Endothelial cell of umbilical vein (primary cell): ENCODE results near the gene TEX11. TPM values are rescaled to one million over a fixed set of nuclear protein-coding genes. Genes with fewer than 3 reads are reported as not detected.
A peak's percentile ranks its signal among the peaks of the same experiment; 100 is the strongest.

ENCODE experiments used
- BruUV-seq: library from RNA; stranded (reverse); fragments of 400-500 nt; replicated peaks from 2 replicates; lab custom pipeline; 2021; lab: Mats Ljungman, UMichigan
- CTCF ChIA-PET: fragments of 300-600, 350-600 bp; sonication (Branson Sonifier 250); formaldehyde crosslinking; loops from one replicate; lab custom pipeline; 2021; ENCODE audit warnings: antibody characterized with exemption, inconsistent platforms; lab: Charles Lee
- POLR2A ChIA-PET: fragments of 300-600, 350-600 bp; sonication (Branson Sonifier 250); formaldehyde crosslinking; loops from one replicate; lab custom pipeline; 2021; ENCODE audit warnings: antibody characterized with exemption, inconsistent platforms; lab: Charles Lee
- DNase-seq: peaks from one replicate; pipeline ENCODE4 v3.0.0-alpha.2; 2011; ENCODE audit warnings: low read depth, low spot score
- FAIRE-seq: peaks from 2 replicates; lab custom pipeline; 2011; peaks lifted over from hg19 to GRCh38; lab: Jason Lieb, UNC
- H2AFZ ChIP-seq: 2 replicates; pipeline ENCODE4 v1.6.0; 2012; ENCODE audit warnings: low read depth, low read length, control low read depth, inconsistent platforms
- H3K27ac ChIP-seq: 2 replicates; pipeline ENCODE4 v1.5.1; 2011; ENCODE audit warnings: low read depth, mild to moderate bottlenecking, control low read depth, low read length, moderate library complexity; ENCODE audit not compliant: insufficient read depth
- H3K27me3 ChIP-seq, 2 experiments: 2 replicates each; pipeline versions ENCODE4 v1.6.0 to v1.6.1; 2011; ENCODE audit warnings: low read length in 2 of 2, mixed read lengths in 1 of 2; ENCODE audit not compliant: control insufficient read depth in 2 of 2, insufficient read depth in 2 of 2
- H3K36me3 ChIP-seq, 2 experiments: 2 replicates in 1 of 2; 3 replicates in 1 of 2; pipeline ENCODE4 v1.5.1; 2011; ENCODE audit warnings: low read length in 2 of 2, mild to moderate bottlenecking in 1 of 2, moderate library complexity in 1 of 2; ENCODE audit not compliant: control insufficient read depth in 2 of 2, insufficient read depth in 2 of 2; ENCODE audit errors: extremely low read depth in 1 of 2
- H3K4me1 ChIP-seq: 3 replicates; pipeline ENCODE4 v1.5.1; 2011; ENCODE audit warnings: mild to moderate bottlenecking, low read length; ENCODE audit not compliant: control insufficient read depth, insufficient read depth; ENCODE audit errors: extremely low read depth
- H3K4me2 ChIP-seq: 2 replicates; pipeline ENCODE4 v1.6.1; 2011; ENCODE audit warnings: low read length, control low read depth, mixed read lengths; ENCODE audit not compliant: insufficient read depth
- H3K4me3 ChIP-seq, 3 experiments: fragments of 200-600 bp in 1 of 3; sonication (generic), shearing (Covaris generic) in 1 of 3; replicated peaks in 1 of 3; 2 replicates each; pipeline ENCODE4 v1.5.1; 2011 to 2016; ENCODE audit warnings: control low read depth in 3 of 3, low read length in 3 of 3, mild to moderate bottlenecking in 2 of 3, inconsistent platforms in 1 of 3, low read depth in 1 of 3, moderate library complexity in 1 of 3; ENCODE audit not compliant: insufficient read depth in 1 of 3
- H3K79me2 ChIP-seq: 2 replicates; pipeline ENCODE4 v1.6.0; 2012; ENCODE audit warnings: low read length, inconsistent platforms; ENCODE audit not compliant: control insufficient read depth, insufficient read depth
- H3K9ac ChIP-seq: replicated peaks from 2 replicates; pipeline ENCODE3; 2011; ENCODE audit warnings: low read length, control low read depth; ENCODE audit not compliant: insufficient read depth; ENCODE audit errors: extremely low read depth
- H3K9me1 ChIP-seq: replicated peaks from 3 replicates; pipeline ENCODE4 v1.6.0; 2011; ENCODE audit warnings: mild to moderate bottlenecking, low read length; ENCODE audit not compliant: control insufficient read depth, insufficient read depth; ENCODE audit errors: extremely low read depth
- H3K9me3 ChIP-seq: replicated peaks from 2 replicates; pipeline ENCODE4 v1.5.1; 2012; ENCODE audit warnings: low read length, inconsistent platforms; ENCODE audit not compliant: control insufficient read depth, insufficient read depth
- H4K20me1 ChIP-seq: replicated peaks from 2 replicates; pipeline ENCODE3; 2011; ENCODE audit warnings: mild to moderate bottlenecking, low read length; ENCODE audit not compliant: control insufficient read depth, insufficient read depth; ENCODE audit errors: extremely low read depth
- CTCF ChIP-seq, 2 donors: IDR thresholded peaks; 1 replicate in 1 of 2; 2 replicates in 1 of 2; pipeline ENCODE4 v1.5.1; 2011; ENCODE audit warnings: low read length in 2 of 2, mild to moderate bottlenecking in 2 of 2, moderate library complexity in 2 of 2, control low read depth in 1 of 2, inconsistent platforms in 1 of 2, low read depth in 1 of 2; ENCODE audit not compliant: insufficient read depth in 1 of 2; ENCODE audit errors: extremely low read depth in 1 of 2
- EZH2 ChIP-seq: IDR thresholded peaks from 2 replicates; pipeline ENCODE4 v1.6.1; 2012; ENCODE audit warnings: borderline replicate concordance, low read depth, mild to moderate bottlenecking, moderate library complexity, low read length, inconsistent platforms; ENCODE audit not compliant: severe bottlenecking
- FOS ChIP-seq: IDR thresholded peaks from 2 replicates; pipeline ENCODE4 v1.6.1; 2011; ENCODE audit warnings: mild to moderate bottlenecking, low read length, moderate library complexity, borderline replicate concordance; ENCODE audit not compliant: insufficient read depth
- GATA2 ChIP-seq: IDR thresholded peaks from 2 replicates; pipeline ENCODE4 v1.7.0; 2011; ENCODE audit warnings: low read depth, mild to moderate bottlenecking, moderate library complexity, mixed read lengths, low read length; ENCODE audit not compliant: insufficient read length, insufficient read depth
- JUN ChIP-seq: IDR thresholded peaks from 2 replicates; pipeline ENCODE4 v1.6.1; 2011; ENCODE audit warnings: borderline replicate concordance, low read depth; ENCODE audit not compliant: insufficient read length, insufficient read depth
- MYC ChIP-seq: IDR thresholded peaks from one replicate; pipeline ENCODE4 v1.6.1; 2011; ENCODE audit warnings: mild to moderate bottlenecking, low read depth, low read length
- POLR2A ChIP-seq: IDR thresholded peaks from 2 replicates; pipeline ENCODE4 v1.6.1; 2012; ENCODE audit warnings: low read depth, mild to moderate bottlenecking, control low read depth, low read length
- POLR2AphosphoS5 ChIP-seq: IDR thresholded peaks from 2 replicates; pipeline ENCODE4 v1.6.1; 2012; ENCODE audit warnings: low read depth, mild to moderate bottlenecking, control low read depth, low read length, moderate library complexity; ENCODE audit not compliant: insufficient read depth
- dilution Hi-C: fragments of 300-500 bp; cut with MboI; formaldehyde crosslinking; loops from one replicate; pipeline ENCODE4 v1.15.0; 2019; ENCODE audit warnings: low sequenced_read_pairs; ENCODE audit not compliant: extremely low pct_ligation_motif_present
- intact Hi-C: fragments of 100-400 bp; cut with micrococcal nuclease; formaldehyde crosslinking; loops from one replicate; pipeline ENCODE4 v1.10.0; 2022
- polyA plus RNA-seq, 4 experiments: library from polyadenylated mRNA; depleted of rRNA in 3 of 4; stranded (reverse) in 3 of 4; unstranded in 1 of 4; fragments of >200 nt; gene quantifications; 2 replicates each; pipeline versions ENCODE4 v1.2.1 to v1.2.3, GENCODE V29; 2011 to 2012; ENCODE audit warnings: missing spikeins in 1 of 4
- total RNA-seq: library from RNA; stranded (reverse); gene quantifications from 2 replicates; pipeline ENCODE4 v1.2.3, GENCODE V29; 2021
- TF ChIP-seq, protein P1 (sequence below): IDR thresholded peaks from 2 replicates; pipeline ENCODE4 v1.6.1; 2011; ENCODE audit not compliant: insufficient read depth, insufficient read length

The TEX11 gene
- total and polyA plus RNA-seq, 2 donors (not counting 3 experiments of a cell fraction or from before 2014, with no cell fraction given), result not detected

GRCh38 chrX:70509078-70509477 lies 399.4 kb downstream of the TEX11 start:
- dilution Hi-C loops (no loop called here), intact Hi-C loops (no loop called here)
- no peaks in the 10 kb centered on the region for H3K9me3 ChIP-seq
- TF ChIP-seq POLR2AphosphoS5 (no peak), MYC (no peak), FOS (no peak), EZH2 (no peak), POLR2A (no peak), GATA2 (no peak), CTCF (IDR thresholded peaks at IDR 0.05; ENCODE audit: extremely low read depth in 1 of 2, insufficient read depth in 1 of 2, low read depth in 1 of 2, low read length in 2 of 2) (no peak), JUN (no peak)
- TF ChIP-seq, protein P1, sequence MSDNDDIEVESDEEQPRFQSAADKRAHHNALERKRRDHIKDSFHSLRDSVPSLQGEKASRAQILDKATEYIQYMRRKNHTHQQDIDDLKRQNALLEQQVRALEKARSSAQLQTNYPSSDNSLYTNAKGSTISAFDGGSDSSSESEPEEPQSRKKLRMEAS, result no peak
- no peak overlapping the region for H3K9ac ChIP-seq
- H3K9me1 ChIP-seq, result no peaks in the 10 kb centered on the region
- peak overlapping the region; percentile 29 for H3K27ac ChIP-seq
- H3K4me3 ChIP-seq, result no peak overlapping the region
- ChIA-PET POLR2A (no interaction called here), CTCF (no interaction called here)
- no TSS peak for BruUV-seq
- no peaks in the 10 kb centered on the region for H4K20me1 ChIP-seq
- peaks cover 15% of the 10 kb centered on the region for H3K4me1 ChIP-seq
- no peak overlapping the region for H2AFZ ChIP-seq
- DNase-seq (no peak), FAIRE-seq (no peak)
- H3K4me2 ChIP-seq, result no peak overlapping the region
- H3K79me2 ChIP-seq, result no peaks in the 10 kb centered on the region
- no peaks in the 10 kb centered on the region for H3K27me3 ChIP-seq
- H3K36me3 ChIP-seq, result no peaks in the 10 kb centered on the region
